Measurements from ENCODE around the gene H3-3A.

H3-3A gene

DNA sequence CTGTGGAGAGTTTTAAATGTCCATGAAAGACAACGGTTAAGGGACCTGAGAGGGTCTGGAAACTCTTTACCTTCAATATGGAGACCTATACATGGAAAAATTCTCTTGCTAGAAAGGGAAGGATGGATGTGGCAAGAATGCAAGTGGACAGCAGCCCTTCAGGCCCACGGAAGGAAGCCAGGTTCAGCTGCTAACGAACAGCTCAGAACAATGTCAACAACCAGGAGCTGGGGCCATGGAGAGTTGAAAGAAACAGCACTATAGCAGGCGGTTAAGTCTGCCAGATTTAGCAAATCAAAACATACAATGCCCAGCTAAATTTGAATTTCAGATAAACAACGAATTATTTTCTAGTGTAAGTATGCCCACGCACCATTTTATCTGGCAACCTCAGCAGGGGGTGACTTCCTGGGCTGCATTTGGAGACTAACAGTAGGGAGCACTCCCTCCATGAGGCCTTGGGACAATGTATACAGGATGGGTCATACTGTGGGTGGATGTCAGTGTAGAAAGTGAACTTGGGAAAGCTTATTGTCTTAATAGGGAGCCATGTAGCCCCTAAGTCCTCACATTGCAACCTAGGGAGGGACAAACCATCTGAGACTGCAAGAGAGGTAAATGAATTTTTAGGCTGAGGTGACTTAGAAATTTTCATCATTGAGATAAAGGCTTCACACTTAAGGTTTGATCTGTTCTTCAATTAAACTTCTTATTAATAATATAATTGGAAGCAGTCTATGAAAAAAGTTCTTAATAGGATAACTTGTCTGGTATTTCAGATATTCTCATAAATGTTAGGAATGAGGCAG, 7.8 kb upstream of the H3-3A start:
- no peak for DNase-seq

DNA sequence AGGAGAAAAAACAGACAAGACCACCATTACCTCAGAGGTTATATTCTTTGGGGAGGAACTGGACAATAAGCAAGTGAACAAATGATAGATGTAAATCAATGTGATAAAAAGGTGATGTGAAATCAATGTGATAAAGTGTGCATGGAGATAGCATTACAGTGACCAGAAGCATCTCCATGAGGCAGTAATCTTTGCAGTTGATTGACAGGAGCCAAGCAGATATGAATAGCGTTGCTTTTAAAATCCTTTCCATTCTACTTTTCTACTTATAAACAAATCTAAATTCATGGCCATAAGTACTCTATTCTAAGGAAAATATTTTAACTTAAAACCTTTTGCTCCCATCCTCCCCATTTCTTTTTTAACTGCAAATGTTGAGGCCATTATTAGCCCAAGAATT, 2.8 kb upstream of the H3-3A start:
- DNase-seq = no peak

GRCh38 chr1:226060427-226060826, 2.1 kb upstream of the H3-3A start:
- DNase-seq = no peak

DNA sequence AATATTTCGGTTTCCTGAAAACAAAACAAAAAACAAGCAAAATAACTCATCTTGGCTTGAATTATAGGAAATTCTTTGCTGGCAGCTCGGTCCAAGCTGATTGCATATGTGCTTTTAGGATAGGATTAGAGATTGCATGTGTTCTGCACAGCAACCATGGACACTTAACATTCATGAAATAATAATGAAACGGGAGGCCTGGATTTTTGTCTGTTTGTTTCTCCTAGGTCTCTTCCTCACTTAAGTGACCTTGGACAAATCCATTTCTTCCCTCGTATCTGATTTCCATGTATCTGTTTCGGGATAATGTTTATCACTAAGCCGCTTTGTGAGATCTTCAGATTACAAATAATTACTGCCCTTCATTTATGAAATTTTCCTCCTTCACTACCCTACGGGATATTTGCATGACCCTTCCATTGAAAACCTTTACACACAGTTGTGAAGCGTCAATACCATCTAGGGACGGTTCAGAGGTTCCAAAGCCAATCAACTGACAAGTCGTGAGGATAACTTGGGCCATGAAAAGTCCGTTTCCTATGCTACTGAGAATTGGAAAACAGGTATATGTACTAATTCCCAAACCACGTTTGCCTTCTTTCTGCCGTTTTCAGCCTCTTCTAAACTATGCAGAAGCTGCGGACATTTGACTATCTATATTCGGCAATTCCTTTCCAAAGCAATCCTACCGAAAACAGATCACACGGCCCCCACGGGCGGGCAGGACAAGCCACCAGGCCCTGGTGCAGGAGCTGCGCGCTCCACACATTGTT, 1.3 kb upstream of the H3-3A start:
- DNase-seq = no peak

GRCh38 chr1:226061841-226062557, 517 bp upstream of the H3-3A start:
- peak; percentile 57 for DNase-seq

GRCh38 chr1:226063224-226063976, 884 bp downstream of the H3-3A start:
- DNase-seq = peak; percentile 25

- DNase-seq = peak; percentile 11
Observed at GRCh38 chr1:226063977-226064815, 1.7 kb downstream of the H3-3A start.

DNA sequence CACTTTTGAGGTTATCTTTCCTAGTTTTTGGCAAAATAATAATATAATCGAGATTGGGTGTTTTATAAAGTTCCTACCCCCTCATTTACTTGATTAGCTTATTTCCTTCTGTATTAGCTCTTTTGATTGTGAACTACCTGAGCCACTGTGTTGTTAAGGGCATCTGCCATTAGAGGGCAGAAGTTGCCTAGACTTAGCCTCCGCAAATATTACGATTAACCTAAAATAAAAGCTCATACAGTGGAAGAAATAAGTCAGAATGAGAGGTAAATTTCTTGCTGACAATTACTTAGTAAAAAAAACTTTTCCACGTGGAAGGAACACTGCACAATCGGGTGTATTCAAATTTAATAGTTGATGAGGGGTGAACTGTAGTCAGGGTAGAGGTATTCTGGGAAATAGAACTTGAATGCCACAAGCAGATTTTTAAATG, 2.3 kb downstream of the H3-3A start:
- peak; percentile 25 for DNase-seq

- DNase-seq = no peak
Observed at GRCh38 chr1:226066415-226067078, 4.0 kb downstream of the H3-3A start.

GRCh38 chr1:226069811-226070489, 7.4 kb downstream of the H3-3A start:
- DNase-seq = no peak

DNA sequence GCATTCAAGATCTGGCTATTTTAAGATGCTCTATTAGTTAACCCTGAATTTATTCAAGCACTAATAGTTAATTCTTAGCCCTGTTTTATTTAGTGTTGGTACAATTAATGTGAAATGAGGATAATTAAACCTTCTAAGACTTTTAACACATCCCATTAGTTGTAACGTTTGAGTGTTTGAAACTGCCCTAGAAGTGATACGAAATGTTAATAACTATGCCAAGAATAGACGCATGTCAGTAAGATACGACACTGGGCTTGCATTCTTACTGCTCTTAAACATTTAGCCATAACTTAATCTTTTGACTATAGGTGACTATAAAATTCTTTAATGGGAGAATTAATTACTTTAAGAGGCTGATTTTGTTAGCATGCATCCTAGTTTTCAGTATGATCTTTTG, 9.8 kb downstream of the H3-3A start:
- no peak for DNase-seq

DNA sequence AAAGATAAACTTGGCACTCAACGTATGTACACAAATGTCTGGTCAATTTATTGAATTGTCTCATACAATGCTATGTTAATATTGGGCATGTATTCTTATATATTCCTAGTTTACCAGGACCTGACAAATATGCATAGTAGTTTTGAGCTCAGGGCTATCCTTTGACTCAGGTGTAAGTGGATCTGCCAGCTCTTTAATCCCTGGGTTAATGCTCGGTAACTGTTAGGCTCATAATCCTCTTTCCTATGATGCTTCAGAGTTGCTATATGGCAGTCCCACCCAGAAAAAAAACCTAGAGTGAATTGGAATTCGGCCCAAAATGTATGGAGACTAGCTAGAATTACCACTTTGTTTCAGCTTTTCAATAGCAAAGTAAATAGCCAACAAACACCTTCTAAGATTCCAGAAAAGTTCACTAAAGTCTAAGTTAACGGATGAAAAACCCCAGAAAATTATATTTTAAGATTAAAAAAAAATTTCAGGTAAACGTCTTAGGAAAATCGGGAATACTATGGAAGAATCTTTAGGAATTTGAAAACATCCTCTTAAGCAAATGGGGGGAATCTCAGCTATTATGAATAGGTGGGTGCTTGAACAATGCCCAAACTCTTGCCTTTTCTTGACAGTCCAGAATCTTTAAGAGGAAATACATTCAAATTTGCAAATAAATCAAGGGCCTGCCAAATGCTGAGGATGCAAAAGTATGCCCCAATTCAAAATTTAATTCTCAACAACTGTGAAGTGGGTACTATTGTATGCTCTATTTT, 10.9 kb downstream of the H3-3A start:
- DNase-seq = no peak

DNA sequence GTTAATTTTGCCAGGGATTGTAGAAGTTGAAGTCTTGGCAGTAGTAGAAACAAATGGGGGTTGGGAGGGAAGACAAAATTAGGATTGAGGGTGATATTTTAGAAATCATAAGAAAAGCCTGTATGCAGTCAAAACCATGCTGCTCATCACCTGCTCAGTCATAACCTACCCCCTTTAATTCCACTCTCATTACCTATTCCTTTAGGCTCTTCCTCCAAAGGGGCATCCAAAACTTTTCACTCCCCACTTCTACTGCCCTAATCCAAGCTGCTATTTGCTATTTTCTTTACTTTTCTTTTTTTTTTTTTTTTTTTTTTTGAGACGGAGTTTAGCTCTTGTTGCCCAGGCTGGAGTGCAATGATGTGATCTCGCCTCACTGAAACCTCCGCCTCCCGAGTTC, 11.5 kb downstream of the H3-3A start:
- DNase-seq = no peak

GRCh38 chr1:226076378-226076777, 13.9 kb downstream of the H3-3A start:
- no peak for DNase-seq

DNA sequence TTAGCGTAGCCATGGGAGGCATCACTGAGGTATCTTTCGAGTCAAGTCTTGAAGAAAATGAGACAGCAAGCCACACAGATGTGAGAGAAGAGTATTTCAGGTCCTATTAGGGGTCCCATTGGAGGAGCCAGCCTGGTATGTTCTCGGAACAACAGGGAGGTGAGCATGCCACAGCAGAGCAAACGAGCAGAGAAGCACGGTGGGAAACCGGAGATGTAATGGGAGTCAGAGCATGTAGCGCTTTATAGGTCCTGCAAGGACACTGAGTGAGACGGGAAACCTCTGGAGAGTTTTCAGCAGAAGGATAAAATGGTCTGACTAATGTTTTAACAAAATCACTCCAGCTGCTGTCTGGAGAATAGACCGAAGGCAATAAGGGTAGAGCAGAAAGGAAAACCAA, 15.9 kb downstream of the H3-3A start:
- no peak for DNase-seq

DNA sequence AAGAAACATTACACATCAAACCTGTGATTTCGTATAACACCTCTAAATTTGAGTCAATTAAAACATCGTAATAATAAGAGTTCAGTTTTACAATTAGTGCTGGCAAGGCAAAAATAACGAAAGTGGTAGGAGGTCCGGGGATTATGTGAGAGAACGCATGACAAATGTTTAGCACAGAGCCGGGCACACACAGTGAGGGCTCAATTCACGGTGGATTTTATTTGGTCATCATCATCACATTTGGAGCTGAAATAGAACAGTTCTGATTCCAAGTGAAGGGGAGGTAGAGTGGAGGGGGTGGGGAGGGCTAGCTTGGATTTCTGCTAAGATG, 20.0 kb downstream of the H3-3A start:
- DNase-seq = no peak

- no peak for DNase-seq
Observed at GRCh38 chr1:226082959-226083301, 20.4 kb downstream of the H3-3A start.

- peak; percentile 16 for DNase-seq
Observed at GRCh38 chr1:226083302-226084101, 21.0 kb downstream of the H3-3A start.

DNA sequence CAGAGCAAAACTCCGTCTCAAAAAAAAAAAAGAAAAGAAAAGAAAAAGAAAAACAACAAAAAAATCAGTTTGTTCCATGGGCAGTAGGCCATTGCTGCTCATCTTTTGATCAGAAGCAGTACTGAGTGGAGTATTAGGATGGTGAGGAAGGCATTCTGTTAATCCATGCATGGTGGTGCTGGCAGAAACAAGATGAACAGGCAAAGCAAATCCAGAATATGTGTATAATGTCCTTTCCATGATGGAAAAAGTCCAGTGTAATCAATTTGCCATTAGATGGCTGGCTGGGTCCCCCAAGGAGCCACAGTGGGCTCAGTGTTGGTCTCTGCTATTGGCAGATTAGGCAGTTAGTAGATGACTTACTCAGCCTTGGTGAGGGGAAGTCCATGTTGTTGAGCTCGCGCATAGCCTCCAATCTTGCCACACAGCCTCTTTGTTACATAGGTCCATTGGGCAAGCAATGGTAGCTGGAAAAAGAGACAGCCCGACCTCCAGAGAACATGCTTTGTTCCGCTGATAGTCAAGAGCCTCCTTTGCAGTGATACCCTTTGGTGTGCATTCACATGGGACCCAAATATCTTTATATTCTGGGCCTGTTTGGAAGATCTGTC, 23.3 kb downstream of the H3-3A start:
- no peak for DNase-seq
